ENCODE results near the gene ANO1.
A peak's percentile ranks its signal among the peaks of the same experiment; 100 is the strongest.

The ANO1 gene

GRCh38 chr11:70202920-70203750 lies 125.0 kb downstream of the ANO1 start, which contains the start of gene FADD:
Gene FADD (plus strand): TSS chr11:70203296. CDS start chr11:70203460, 164 bp downstream.
- TF ChIP-seq CTCF (conservative IDR thresholded peaks at IDR 0.05; ENCODE audit: low read length) = no peak
- DNase-seq (ENCODE audit: low read depth) = peak; percentile 87
- H3K4me3 ChIP-seq (ENCODE audit: low read length) = peak within 1 kb of the TSS; percentile 98

GRCh38 chr11:70203751-70204465 lies 125.8 kb downstream of the ANO1 start:
- DNase-seq (ENCODE audit: low read depth) = peak; percentile 77
- TF ChIP-seq CTCF (conservative IDR thresholded peaks at IDR 0.05; ENCODE audit: low read length) = no peak
- peak overlapping the region; percentile 98 for H3K4me3 ChIP-seq (ENCODE audit: low read length)

DNA sequence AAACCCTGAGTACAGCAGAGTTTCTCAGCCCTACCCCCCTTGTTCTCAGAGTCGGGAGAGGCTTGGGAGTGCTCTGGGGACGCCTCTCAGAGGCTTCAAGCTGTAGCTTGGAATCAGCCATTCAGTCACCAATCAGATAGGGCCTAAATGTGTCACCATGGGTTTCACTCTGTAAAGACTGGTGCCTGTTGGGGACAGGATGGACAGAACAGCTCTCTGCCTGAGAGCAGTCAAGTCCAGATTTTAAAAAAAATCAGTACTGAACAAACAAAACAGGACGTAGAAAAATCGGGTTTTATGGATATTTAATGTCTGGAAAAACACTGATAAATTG lies 126.3 kb downstream of the ANO1 start:
- H3K4me3 ChIP-seq (ENCODE audit: low read length) = peak overlapping the region; percentile 98
- TF ChIP-seq CTCF (conservative IDR thresholded peaks at IDR 0.05; ENCODE audit: low read length) = no peak
- no peak for DNase-seq (ENCODE audit: low read depth)

DNA sequence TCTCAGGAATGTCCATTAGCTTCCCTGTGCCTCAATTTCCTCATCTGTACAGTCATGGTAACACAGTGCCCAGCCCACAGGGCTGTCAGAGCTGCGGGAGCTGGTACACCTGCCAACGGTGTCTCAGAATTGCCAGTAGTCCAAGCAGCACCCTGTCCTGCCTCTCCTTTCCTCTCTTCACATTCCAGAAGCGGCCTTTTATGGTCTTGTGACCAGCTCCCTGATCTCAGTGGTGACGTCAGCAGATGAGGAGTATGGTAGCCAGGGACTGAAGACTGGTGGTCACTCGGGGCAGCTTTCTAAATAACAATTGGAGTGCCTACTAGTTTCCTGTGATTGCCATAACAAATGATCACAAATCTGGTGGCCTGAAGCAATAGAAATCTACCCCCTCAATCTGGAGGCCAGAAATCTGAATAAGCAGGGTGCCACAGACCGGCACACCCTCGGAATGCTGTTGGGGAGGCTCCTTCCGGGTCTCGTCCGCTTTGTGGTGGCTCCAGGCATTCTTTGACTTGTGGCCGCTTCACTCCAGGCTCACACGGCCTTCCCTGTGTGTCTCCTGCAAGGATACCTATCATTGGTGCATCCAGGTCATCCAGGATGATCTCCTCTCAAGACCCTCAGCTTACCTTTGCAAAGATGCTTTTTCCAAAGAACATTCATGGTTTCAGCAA lies 127.1 kb downstream of the ANO1 start:
- H3K4me3 ChIP-seq (ENCODE audit: low read length) = peak overlapping the region; percentile 98
- peak; percentile 13 for DNase-seq (ENCODE audit: low read depth)
- no peak for TF ChIP-seq CTCF (conservative IDR thresholded peaks at IDR 0.05; ENCODE audit: low read length)

DNA sequence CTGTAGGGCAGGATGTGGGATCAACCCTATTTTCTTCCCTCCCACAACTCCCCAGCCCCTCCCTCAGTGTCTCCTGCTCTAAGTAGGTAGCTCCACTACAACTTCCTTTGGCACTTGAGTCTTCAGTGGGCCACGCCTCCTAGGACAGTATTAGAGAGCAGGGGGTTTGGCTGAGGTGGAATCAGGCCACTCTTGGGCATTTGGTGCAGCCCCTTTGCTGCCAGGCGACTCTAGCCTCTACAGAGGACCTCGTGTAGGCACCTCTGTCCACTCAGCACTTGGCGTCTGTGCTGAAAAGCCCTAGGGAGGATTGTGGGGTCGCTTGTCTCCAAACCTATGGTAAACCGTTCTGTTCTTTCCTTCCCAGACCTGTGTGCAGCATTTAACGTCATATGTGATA lies 127.6 kb downstream of the ANO1 start:
- no peak for DNase-seq (ENCODE audit: low read depth)
- no peak overlapping the region for H3K4me3 ChIP-seq (ENCODE audit: low read length)
- TF ChIP-seq CTCF (conservative IDR thresholded peaks at IDR 0.05; ENCODE audit: low read length) = no peak

DNA sequence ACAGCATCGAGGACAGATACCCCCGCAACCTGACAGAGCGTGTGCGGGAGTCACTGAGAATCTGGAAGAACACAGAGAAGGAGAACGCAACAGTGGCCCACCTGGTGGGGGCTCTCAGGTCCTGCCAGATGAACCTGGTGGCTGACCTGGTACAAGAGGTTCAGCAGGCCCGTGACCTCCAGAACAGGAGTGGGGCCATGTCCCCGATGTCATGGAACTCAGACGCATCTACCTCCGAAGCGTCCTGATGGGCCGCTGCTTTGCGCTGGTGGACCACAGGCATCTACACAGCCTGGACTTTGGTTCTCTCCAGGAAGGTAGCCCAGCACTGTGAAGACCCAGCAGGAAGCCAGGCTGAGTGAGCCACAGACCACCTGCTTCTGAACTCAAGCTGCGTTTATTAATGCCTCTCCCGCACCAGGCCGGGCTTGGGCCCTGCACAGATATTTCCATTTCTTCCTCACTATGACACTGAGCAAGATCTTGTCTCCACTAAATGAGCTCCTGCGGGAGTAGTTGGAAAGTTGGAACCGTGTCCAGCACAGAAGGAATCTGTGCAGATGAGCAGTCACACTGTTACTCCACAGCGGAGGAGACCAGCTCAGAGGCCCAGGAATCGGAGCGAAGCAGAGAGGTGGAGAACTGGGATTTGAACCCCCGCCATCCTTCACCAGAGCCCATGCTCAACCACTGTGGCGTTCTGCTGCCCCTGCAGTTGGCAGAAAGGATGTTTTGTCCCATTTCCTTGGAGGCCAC lies 128.3 kb downstream of the ANO1 start:
- H3K4me3 ChIP-seq (ENCODE audit: low read length) = no peak overlapping the region
- no peak for DNase-seq (ENCODE audit: low read depth)
- no peak for TF ChIP-seq CTCF (conservative IDR thresholded peaks at IDR 0.05; ENCODE audit: low read length)
